ENCODE results near the gene TMEM178B. TPM values are rescaled to one million over a fixed set of nuclear protein-coding genes. Genes with fewer than 3 reads are reported as not detected.

Gene TMEM178B
- total and polyA plus RNA-seq, 2 experiments from 2014 or later, result 0.39 to 0.46 TPM

- H3K27ac ChIP-seq, result no peak overlapping the region
- no peaks in the 10 kb centered on the region for H3K9me3 ChIP-seq (ENCODE audit: low read depth)
- H3K4me3 ChIP-seq, result no peak overlapping the region
- no peak for TF ChIP-seq CTCF (IDR thresholded peaks at IDR 0.05; ENCODE audit: low read depth, low read length)
- no peaks in the 10 kb centered on the region for H3K4me1 ChIP-seq (ENCODE audit: low read depth)
- no peaks in the 10 kb centered on the region for H3K36me3 ChIP-seq
- H3K27me3 ChIP-seq, result no peaks in the 10 kb centered on the region
- DNase-seq (ENCODE audit: low read depth in 1 of 2, low spot score in 1 of 2), result no peak
These were observed 201.5 kb downstream of the TMEM178B start for GRCh38 chr7:141275350-141275749.

- Histone ChIP-seq H3K36me3 (no peaks in the 10 kb centered on the region), H3K9me3 (ENCODE audit: low read depth) (no peaks in the 10 kb centered on the region), H3K4me1 (ENCODE audit: low read depth) (no peaks in the 10 kb centered on the region), H3K27ac (no peak overlapping the region), H3K27me3 (no peaks in the 10 kb centered on the region), H3K4me3 (no peak overlapping the region)
- no peak for DNase-seq (ENCODE audit: low read depth in 1 of 2, low spot score in 1 of 2)
- TF ChIP-seq CTCF (IDR thresholded peaks at IDR 0.05; ENCODE audit: low read depth, low read length), result no peak
These were observed 202.2 kb downstream of the TMEM178B start for GRCh38 chr7:141276031-141276430.

- no peaks in the 10 kb centered on the region for H3K27me3 ChIP-seq
- DNase-seq (ENCODE audit: low read depth in 1 of 2, low spot score in 1 of 2), result no peak
- no peak for TF ChIP-seq CTCF (IDR thresholded peaks at IDR 0.05; ENCODE audit: low read depth, low read length)
- H3K36me3 ChIP-seq, result no peaks in the 10 kb centered on the region
- H3K9me3 ChIP-seq (ENCODE audit: low read depth), result no peaks in the 10 kb centered on the region
- no peak overlapping the region for H3K27ac ChIP-seq
- no peak overlapping the region for H3K4me3 ChIP-seq
- H3K4me1 ChIP-seq (ENCODE audit: low read depth), result no peaks in the 10 kb centered on the region
These were observed 206.2 kb downstream of the TMEM178B start for GRCh38 chr7:141280100-141280499.

GRCh38 chr7:141281311-141281710, 207.4 kb downstream of the TMEM178B start:
- no peaks in the 10 kb centered on the region for H3K9me3 ChIP-seq (ENCODE audit: low read depth)
- no peak overlapping the region for H3K4me3 ChIP-seq
- no peak for TF ChIP-seq CTCF (IDR thresholded peaks at IDR 0.05; ENCODE audit: low read depth, low read length)
- H3K27me3 ChIP-seq, result no peaks in the 10 kb centered on the region
- no peaks in the 10 kb centered on the region for H3K36me3 ChIP-seq
- no peaks in the 10 kb centered on the region for H3K4me1 ChIP-seq (ENCODE audit: low read depth)
- DNase-seq (ENCODE audit: low read depth in 1 of 2, low spot score in 1 of 2), result no peak
- H3K27ac ChIP-seq, result no peak overlapping the region

- Histone ChIP-seq H3K4me3 (no peak overlapping the region), H3K36me3 (no peaks in the 10 kb centered on the region), H3K9me3 (ENCODE audit: low read depth) (no peaks in the 10 kb centered on the region), H3K27ac (no peak overlapping the region), H3K27me3 (no peaks in the 10 kb centered on the region), H3K4me1 (ENCODE audit: low read depth) (no peaks in the 10 kb centered on the region)
- no peak for TF ChIP-seq CTCF (IDR thresholded peaks at IDR 0.05; ENCODE audit: low read depth, low read length)
- DNase-seq (ENCODE audit: low read depth in 1 of 2, low spot score in 1 of 2), result no peak
These were observed 212.7 kb downstream of the TMEM178B start for GRCh38 chr7:141286522-141286921.

- no peak overlapping the region for H3K27ac ChIP-seq
- no peaks in the 10 kb centered on the region for H3K27me3 ChIP-seq
- no peak for TF ChIP-seq CTCF (IDR thresholded peaks at IDR 0.05; ENCODE audit: low read depth, low read length)
- H3K4me3 ChIP-seq, result no peak overlapping the region
- H3K4me1 ChIP-seq (ENCODE audit: low read depth), result no peaks in the 10 kb centered on the region
- no peak for DNase-seq (ENCODE audit: low read depth in 1 of 2, low spot score in 1 of 2)
- H3K9me3 ChIP-seq (ENCODE audit: low read depth), result no peaks in the 10 kb centered on the region
- no peaks in the 10 kb centered on the region for H3K36me3 ChIP-seq
These were observed 214.1 kb downstream of the TMEM178B start for GRCh38 chr7:141287936-141288335.

Measured in cardiac muscle cell (in vitro differentiated cells and primary cell).